HG03378 (cell line): ENCODE data around the gene DCPS.
"Not testable (repeated sequence)": the region's sequence is repeated elsewhere in the genome, so short reads cannot be mapped to it uniquely, and the experiment has no call there.

ENCODE experiments used
- ATAC-seq: cut with Tn5 transposase; IDR thresholded peaks from one replicate; pipeline ENCODE4 v1.9.1; 2021; ENCODE audit warnings: mild to moderate bottlenecking, moderate library complexity; ENCODE audit not compliant: unreplicated experiment

The DCPS gene

GRCh38 chr11:126284829-126285228, 19.0 kb upstream of the DCPS start:
- ATAC-seq, result peak; percentile 79

GRCh38 chr11:126288237-126288636, 15.6 kb upstream of the DCPS start:
- no peak for ATAC-seq

- ATAC-seq, result no peak
Measured at GRCh38 chr11:126290887-126291286, 13.0 kb upstream of the DCPS start.

- no peak for ATAC-seq
Measured at GRCh38 chr11:126293726-126294125, 10.1 kb upstream of the DCPS start.

- no peak for ATAC-seq
Measured at GRCh38 chr11:126297004-126297403, 6.9 kb upstream of the DCPS start.

- ATAC-seq, result peak; percentile 39
Measured at GRCh38 chr11:126304457-126305075, 706 bp downstream of the DCPS start.

GRCh38 chr11:126305699-126306098, 1.8 kb downstream of the DCPS start:
- peak; percentile 55 for ATAC-seq

GRCh38 chr11:126307706-126308105, 3.8 kb downstream of the DCPS start:
- no peak for ATAC-seq

- no peak for ATAC-seq
Measured at GRCh38 chr11:126308271-126308671, 4.4 kb downstream of the DCPS start.

- not testable (repeated sequence) for ATAC-seq
Measured at GRCh38 chr11:126308771-126309170, 4.9 kb downstream of the DCPS start.

- ATAC-seq, result peak; percentile 40
Measured at GRCh38 chr11:126310200-126310991, 6.5 kb downstream of the DCPS start.

- no peak for ATAC-seq
Measured at GRCh38 chr11:126310992-126311310, 7.1 kb downstream of the DCPS start.

- peak; percentile 54 for ATAC-seq
Measured at GRCh38 chr11:126311401-126312291, 7.8 kb downstream of the DCPS start.

- no peak for ATAC-seq
Measured at GRCh38 chr11:126312961-126313360, 9.1 kb downstream of the DCPS start.

- no peak for ATAC-seq
Measured at GRCh38 chr11:126313826-126314225, 10.0 kb downstream of the DCPS start.

- no peak for ATAC-seq
Measured at GRCh38 chr11:126317432-126317755, 13.5 kb downstream of the DCPS start.

- peak; percentile 9 for ATAC-seq
Measured at GRCh38 chr11:126317756-126318573, 14.1 kb downstream of the DCPS start.

- ATAC-seq, result peak; percentile 96
Measured at GRCh38 chr11:126318574-126319373, 14.9 kb downstream of the DCPS start.

GRCh38 chr11:126319374-126319740, 15.5 kb downstream of the DCPS start:
- no peak for ATAC-seq

GRCh38 chr11:126322996-126323395, 19.1 kb downstream of the DCPS start:
- ATAC-seq, result no peak
